HFFc6 (cell line): ENCODE measurements around the gene CD244. TPM values are rescaled to one million over a fixed set of nuclear protein-coding genes. Genes with fewer than 3 reads are reported as not detected.

Source experiments
- DNase-seq: peaks from one replicate; pipeline ENCODE4 v3.0.0-alpha.2; 2018
- H3K27ac Mint-ChIP-seq: 2 replicates; pipeline ENCODE4 v1.8.0; 2020; ENCODE audit warnings: mild to moderate bottlenecking, mixed read lengths
- H3K27me3 Mint-ChIP-seq: 2 replicates; pipeline ENCODE4 v1.8.0; 2021; ENCODE audit warnings: mild to moderate bottlenecking, moderate library complexity, mixed read lengths; ENCODE audit not compliant: insufficient read depth
- H3K36me3 Mint-ChIP-seq: 2 replicates; pipeline ENCODE4 v1.8.0; 2021; ENCODE audit warnings: low read depth, mixed read lengths
- H3K4me1 Mint-ChIP-seq: 2 replicates; pipeline ENCODE4 v1.8.0; 2020; ENCODE audit warnings: low read depth, mixed read lengths
- H3K4me3 Mint-ChIP-seq: 2 replicates; pipeline ENCODE4 v1.8.0; 2020; ENCODE audit warnings: mild to moderate bottlenecking, moderate library complexity, mixed read lengths
- H3K9me3 Mint-ChIP-seq: 2 replicates; pipeline ENCODE4 v1.8.0; 2020; ENCODE audit warnings: mild to moderate bottlenecking, mixed read lengths
- CTCF ChIP-seq: fragments of 200-600 bp; sonication (generic); IDR thresholded peaks from 2 replicates; pipeline ENCODE4 v1.5.0; 2021; ENCODE audit warnings: antibody characterized with exemption, mild to moderate bottlenecking
- total RNA-seq, 6 experiments: library from RNA; stranded (reverse); fragmentation: NEBNext Ultra II Directional; extraction: Animal tissue kit (Norgen Biotek cat#: 25700); gene quantifications; 2 replicates in 1 of 6; 3 replicates in 5 of 6; pipeline ENCODE4 v1.2.3, GENCODE V29; 2021

CD244 gene
- total RNA-seq, 6 experiments from 2014 or later: not detected

- DNase-seq: no peak
- Mint-ChIP-seq H3K27me3 (peaks cover 3% of the 10 kb centered on the region), H3K9me3 (no peaks in the 10 kb centered on the region; the same call in none of the 2 replicates), H3K4me1 (no peaks in the 10 kb centered on the region), H3K36me3 (no peaks in the 10 kb centered on the region), H3K27ac (no peak overlapping the region), H3K4me3 (no peak overlapping the region)
- no peak for TF ChIP-seq CTCF
Measured at GRCh38 chr1:160807738-160808137, 54.9 kb downstream of the CD244 start.

DNA sequence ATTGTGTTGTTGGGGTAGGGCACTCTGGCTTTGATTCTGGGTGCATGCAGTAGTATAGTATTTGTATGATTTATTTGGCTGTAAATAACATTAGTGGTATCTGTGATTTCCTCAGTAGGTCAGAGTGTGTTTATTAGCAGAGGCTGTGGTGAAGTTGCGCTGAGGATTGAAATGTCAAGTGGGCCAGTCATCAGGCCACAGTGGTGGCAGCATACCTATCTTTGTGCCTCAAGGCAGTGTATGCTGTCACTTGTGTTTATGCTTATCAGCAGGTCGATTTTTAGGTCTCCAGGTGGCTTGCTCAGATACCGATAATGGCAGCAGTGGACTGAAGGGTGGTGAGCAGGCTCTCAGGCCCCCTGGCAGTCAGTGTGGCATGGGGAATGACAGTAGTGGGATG lies 55.4 kb downstream of the CD244 start:
- no peaks in the 10 kb centered on the region for H3K36me3 Mint-ChIP-seq
- H3K9me3 Mint-ChIP-seq: no peaks in the 10 kb centered on the region; the same call in none of the 2 replicates
- no peak for DNase-seq
- TF ChIP-seq CTCF: no peak
- no peak overlapping the region for H3K4me3 Mint-ChIP-seq
- peaks cover 3% of the 10 kb centered on the region for H3K27me3 Mint-ChIP-seq
- no peaks in the 10 kb centered on the region for H3K4me1 Mint-ChIP-seq
- H3K27ac Mint-ChIP-seq: no peak overlapping the region

GRCh38 chr1:160806784-160807183 lies 55.9 kb downstream of the CD244 start:
- no peak for TF ChIP-seq CTCF
- peaks cover 1% of the 10 kb centered on the region; the same call in 1 of the 2 replicates for H3K27me3 Mint-ChIP-seq
- no peak for DNase-seq
- no peak overlapping the region for H3K4me3 Mint-ChIP-seq
- no peak overlapping the region for H3K27ac Mint-ChIP-seq
- H3K4me1 Mint-ChIP-seq: no peaks in the 10 kb centered on the region
- no peaks in the 10 kb centered on the region; the same call in none of the 2 replicates for H3K9me3 Mint-ChIP-seq
- no peaks in the 10 kb centered on the region for H3K36me3 Mint-ChIP-seq

DNA sequence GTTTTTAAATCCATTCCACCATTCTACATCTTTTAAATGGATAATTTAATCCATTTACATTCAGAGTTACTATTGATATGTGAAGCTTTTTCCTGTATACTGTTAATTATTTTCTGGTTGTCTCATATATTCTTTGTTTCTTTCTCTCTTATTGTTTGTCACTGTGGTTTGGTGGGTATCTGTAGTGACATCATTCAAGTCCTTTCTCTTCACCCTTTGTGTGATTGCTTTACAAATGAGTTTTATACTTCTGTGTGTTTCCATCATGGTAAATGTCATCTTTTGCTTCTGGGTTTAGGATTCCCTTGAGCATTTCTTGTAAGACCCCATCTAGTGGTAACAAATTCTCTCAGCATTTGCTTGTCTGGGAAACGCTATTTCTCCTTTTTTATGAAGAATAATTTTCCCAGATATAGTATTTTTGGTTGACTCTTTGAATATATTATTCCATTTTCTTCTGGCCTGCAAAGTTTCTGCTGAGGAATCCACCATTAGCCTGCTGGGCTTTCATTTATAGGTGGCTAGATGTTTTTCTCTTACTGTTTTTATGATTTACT lies 56.5 kb downstream of the CD244 start:
- no peaks in the 10 kb centered on the region for H3K4me1 Mint-ChIP-seq
- peak; percentile 8; the same call in 1 of the 2 replicates for TF ChIP-seq CTCF
- no peak overlapping the region for H3K4me3 Mint-ChIP-seq
- no peak for DNase-seq
- H3K27me3 Mint-ChIP-seq: peaks cover 3% of the 10 kb centered on the region; the same call in 1 of the 2 replicates
- H3K36me3 Mint-ChIP-seq: no peaks in the 10 kb centered on the region
- H3K27ac Mint-ChIP-seq: no peak overlapping the region
- no peaks in the 10 kb centered on the region; the same call in none of the 2 replicates for H3K9me3 Mint-ChIP-seq

DNA sequence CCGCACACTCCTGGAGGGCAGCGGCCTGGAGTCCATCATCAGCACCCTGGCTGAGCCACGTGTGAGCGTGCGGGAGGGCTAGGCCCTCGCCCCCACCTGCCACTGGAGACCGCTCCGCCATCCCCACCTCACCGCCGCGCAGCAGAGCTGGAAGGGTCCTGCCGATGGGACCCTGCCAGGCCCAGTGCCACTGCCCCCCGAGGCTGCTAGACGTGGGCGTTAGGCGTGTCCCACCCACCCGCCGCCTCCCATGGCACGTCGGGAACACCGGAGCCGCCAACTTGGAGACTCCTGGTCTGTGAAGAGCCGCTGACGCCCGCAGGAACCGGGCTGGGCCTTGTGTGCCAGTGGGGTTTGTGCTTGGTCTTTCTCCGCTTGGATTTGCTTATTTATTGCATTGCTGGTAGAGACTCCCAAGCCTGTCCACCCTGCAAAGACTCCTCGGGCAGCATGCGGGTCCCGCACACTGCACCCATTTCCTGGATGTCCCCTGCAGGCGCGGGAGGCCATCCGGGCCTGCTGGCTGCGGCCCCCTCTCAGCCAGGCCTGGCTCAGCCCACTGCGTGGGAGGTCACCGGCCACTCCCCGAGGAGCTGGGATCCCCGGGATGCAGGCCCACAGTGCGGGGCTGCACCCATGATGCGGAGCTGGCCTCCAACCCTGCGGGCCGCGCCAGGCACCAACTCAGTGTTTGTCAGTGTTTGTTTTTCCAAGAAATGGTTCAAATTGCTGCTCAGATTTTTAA lies 60.7 kb downstream of the CD244 start:
- Mint-ChIP-seq H3K27ac (no peak overlapping the region), H3K4me1 (no peaks in the 10 kb centered on the region), H3K27me3 (peaks cover 8% of the 10 kb centered on the region), H3K9me3 (no peaks in the 10 kb centered on the region; the same call in none of the 2 replicates), H3K36me3 (no peaks in the 10 kb centered on the region), H3K4me3 (no peak overlapping the region)
- DNase-seq: no peak
- TF ChIP-seq CTCF: no peak
